HUES6 (cell line): Measurements from ENCODE around the gene SYT4.

Source experiments
- H3K27ac ChIP-seq: 2 replicates; pipeline ENCODE4 v1.7.0; 2013; ENCODE audit warnings: low read depth, mild to moderate bottlenecking, low read length, inconsistent platforms
- H3K27me3 ChIP-seq: 2 replicates; pipeline ENCODE4 v1.6.1; 2013; ENCODE audit warnings: low read length; ENCODE audit not compliant: control insufficient read depth, insufficient read depth
- H3K36me3 ChIP-seq: 2 replicates; pipeline ENCODE4 v1.6.1; 2013; ENCODE audit warnings: low read length; ENCODE audit not compliant: control insufficient read depth, insufficient read depth
- H3K4me1 ChIP-seq: 2 replicates; pipeline ENCODE4 v1.6.1; 2013; ENCODE audit warnings: low read length; ENCODE audit not compliant: control insufficient read depth, insufficient read depth
- H3K4me3 ChIP-seq: 2 replicates; pipeline ENCODE4 v1.5.1; 2013; ENCODE audit warnings: low read depth, low read length
- H3K9ac ChIP-seq: one replicate; pipeline ENCODE4 v1.6.1; 2013; ENCODE audit warnings: mild to moderate bottlenecking, low read length
- H3K9me3 ChIP-seq: 2 replicates; pipeline ENCODE4 v1.6.1; 2013; ENCODE audit warnings: low read depth, low read length; ENCODE audit not compliant: control insufficient read depth, insufficient read depth

SYT4 gene

DNA sequence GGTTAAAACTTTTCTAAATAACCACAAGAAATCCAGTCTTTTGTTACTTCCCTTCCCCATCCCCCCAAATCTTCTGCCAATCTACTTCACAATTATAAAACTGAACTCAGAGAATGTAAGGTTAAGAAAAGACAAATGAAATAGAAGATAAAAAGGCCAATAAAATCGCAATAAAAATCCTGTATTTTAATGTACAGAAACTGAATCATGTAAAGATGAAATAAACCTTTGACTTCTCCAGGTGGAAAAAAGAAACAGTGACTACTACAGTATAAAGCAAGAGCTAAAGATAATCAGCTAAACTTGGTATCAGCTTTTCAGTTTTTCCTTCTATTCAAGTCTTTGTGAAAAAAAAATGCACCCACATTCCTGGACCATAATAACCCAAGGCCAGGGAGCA lies 1.7 kb downstream of the SYT4 start:
- Histone ChIP-seq H3K27me3 (no peaks in the 10 kb centered on the region), H3K36me3 (no peaks in the 10 kb centered on the region), H3K9ac (no peak overlapping the region), H3K4me3 (no peak overlapping the region), H3K27ac (no peak overlapping the region), H3K4me1 (peaks cover 8% of the 10 kb centered on the region; the same call in 1 of the 2 replicates), H3K9me3 (no peaks in the 10 kb centered on the region)

GRCh38 chr18:43274526-43274925 lies 2.8 kb downstream of the SYT4 start:
- Histone ChIP-seq H3K36me3 (no peaks in the 10 kb centered on the region), H3K9ac (no peak overlapping the region), H3K27me3 (no peaks in the 10 kb centered on the region), H3K4me3 (no peak overlapping the region), H3K27ac (no peak overlapping the region), H3K9me3 (no peaks in the 10 kb centered on the region), H3K4me1 (peaks cover 8% of the 10 kb centered on the region; the same call in 1 of the 2 replicates)

GRCh38 chr18:43271593-43272432 lies 5.5 kb downstream of the SYT4 start:
- no peaks in the 10 kb centered on the region for H3K27me3 ChIP-seq
- H3K36me3 ChIP-seq: no peaks in the 10 kb centered on the region
- H3K9ac ChIP-seq: no peak overlapping the region
- H3K4me1 ChIP-seq: no peaks in the 10 kb centered on the region; the same call in 1 of the 2 replicates
- no peaks in the 10 kb centered on the region for H3K9me3 ChIP-seq
- H3K4me3 ChIP-seq: no peak overlapping the region
- H3K27ac ChIP-seq: no peak overlapping the region

- no peak overlapping the region for H3K4me3 ChIP-seq
- no peaks in the 10 kb centered on the region for H3K27me3 ChIP-seq
- no peaks in the 10 kb centered on the region for H3K4me1 ChIP-seq
- no peaks in the 10 kb centered on the region for H3K36me3 ChIP-seq
- H3K27ac ChIP-seq: no peak overlapping the region
- no peaks in the 10 kb centered on the region; the same call in 1 of the 2 replicates for H3K9me3 ChIP-seq
- H3K9ac ChIP-seq: no peak overlapping the region
These were observed 9.5 kb downstream of the SYT4 start for GRCh38 chr18:43267818-43268217.

DNA sequence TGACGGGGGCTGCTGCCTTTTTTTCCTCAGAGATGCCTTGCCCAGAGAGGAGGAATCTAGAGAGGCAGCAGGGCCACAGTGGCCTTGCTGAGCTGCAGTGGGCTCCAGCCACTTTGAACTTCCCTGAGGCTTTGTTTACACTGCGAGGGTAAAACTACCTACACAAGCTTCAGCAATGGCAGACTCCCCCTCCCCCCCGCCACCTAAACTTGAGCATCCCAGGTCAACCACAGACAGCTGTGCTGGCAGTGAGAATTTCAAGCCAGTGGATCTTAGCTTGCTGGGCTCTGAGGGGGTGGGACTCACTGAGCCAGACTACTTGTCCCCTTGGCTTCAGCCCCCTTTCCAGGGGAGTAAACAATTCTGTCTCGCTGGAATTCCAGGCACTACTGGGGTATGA lies 11.8 kb downstream of the SYT4 start:
- H3K4me1 ChIP-seq: no peaks in the 10 kb centered on the region
- H3K27me3 ChIP-seq: no peaks in the 10 kb centered on the region
- H3K9me3 ChIP-seq: peaks cover 5% of the 10 kb centered on the region
- H3K4me3 ChIP-seq: no peak overlapping the region
- H3K36me3 ChIP-seq: no peaks in the 10 kb centered on the region
- no peak overlapping the region for H3K27ac ChIP-seq
- H3K9ac ChIP-seq: no peak overlapping the region

- Histone ChIP-seq H3K9me3 (no peaks in the 10 kb centered on the region), H3K27ac (no peak overlapping the region), H3K9ac (no peak overlapping the region), H3K4me1 (no peaks in the 10 kb centered on the region), H3K27me3 (no peaks in the 10 kb centered on the region), H3K36me3 (no peaks in the 10 kb centered on the region), H3K4me3 (no peak overlapping the region)
These were observed 28.6 kb downstream of the SYT4 start for GRCh38 chr18:43248610-43249249.

GRCh38 chr18:43247944-43248343 lies 29.3 kb downstream of the SYT4 start:
- Histone ChIP-seq H3K4me3 (no peak overlapping the region), H3K4me1 (no peaks in the 10 kb centered on the region), H3K36me3 (no peaks in the 10 kb centered on the region), H3K27me3 (no peaks in the 10 kb centered on the region), H3K9ac (no peak overlapping the region), H3K9me3 (no peaks in the 10 kb centered on the region), H3K27ac (no peak overlapping the region)

GRCh38 chr18:43238429-43238828 lies 38.9 kb downstream of the SYT4 start:
- no peak overlapping the region for H3K27ac ChIP-seq
- no peaks in the 10 kb centered on the region for H3K9me3 ChIP-seq
- no peak overlapping the region for H3K4me3 ChIP-seq
- no peak overlapping the region for H3K9ac ChIP-seq
- no peaks in the 10 kb centered on the region for H3K36me3 ChIP-seq
- H3K27me3 ChIP-seq: no peaks in the 10 kb centered on the region
- no peaks in the 10 kb centered on the region for H3K4me1 ChIP-seq

- Histone ChIP-seq H3K36me3 (no peaks in the 10 kb centered on the region), H3K4me1 (no peaks in the 10 kb centered on the region), H3K4me3 (no peak overlapping the region), H3K9ac (no peak overlapping the region), H3K9me3 (no peaks in the 10 kb centered on the region), H3K27ac (no peak overlapping the region), H3K27me3 (no peaks in the 10 kb centered on the region)
These were observed 40.4 kb downstream of the SYT4 start for GRCh38 chr18:43236921-43237320.

GRCh38 chr18:43234889-43235288 lies 42.4 kb downstream of the SYT4 start:
- no peaks in the 10 kb centered on the region for H3K4me1 ChIP-seq
- no peaks in the 10 kb centered on the region for H3K9me3 ChIP-seq
- H3K27me3 ChIP-seq: no peaks in the 10 kb centered on the region
- H3K27ac ChIP-seq: no peak overlapping the region
- H3K4me3 ChIP-seq: no peak overlapping the region
- H3K36me3 ChIP-seq: no peaks in the 10 kb centered on the region
- H3K9ac ChIP-seq: no peak overlapping the region

- no peaks in the 10 kb centered on the region for H3K36me3 ChIP-seq
- no peak overlapping the region for H3K27ac ChIP-seq
- no peak overlapping the region for H3K4me3 ChIP-seq
- no peaks in the 10 kb centered on the region for H3K4me1 ChIP-seq
- H3K27me3 ChIP-seq: no peaks in the 10 kb centered on the region
- no peak overlapping the region for H3K9ac ChIP-seq
- no peaks in the 10 kb centered on the region for H3K9me3 ChIP-seq
These were observed 54.8 kb downstream of the SYT4 start for GRCh38 chr18:43222501-43222900.
